ENCODE measurements around the gene ALDH1L2.
"Not testable (repeated sequence)": the region's sequence is repeated elsewhere in the genome, so short reads cannot be mapped to it uniquely, and the experiment has no call there.

ALDH1L2 gene

GRCh38 chr12:105030820-105031807, 53.1 kb downstream of the ALDH1L2 start:
- DNase-seq = no peak

GRCh38 chr12:105026411-105026810, 57.8 kb downstream of the ALDH1L2 start:
- no peak for DNase-seq

- DNase-seq = no peak
These were observed 58.4 kb downstream of the ALDH1L2 start for GRCh38 chr12:105025890-105026289.

GRCh38 chr12:105024928-105025327, 59.3 kb downstream of the ALDH1L2 start:
- no peak for DNase-seq

GRCh38 chr12:105020241-105020962, 63.9 kb downstream of the ALDH1L2 start:
- DNase-seq = no peak

GRCh38 chr12:105018776-105019175, 65.5 kb downstream of the ALDH1L2 start:
- no peak for DNase-seq

GRCh38 chr12:105018012-105018411, 66.2 kb downstream of the ALDH1L2 start:
- no peak for DNase-seq

GRCh38 chr12:105015543-105015942, 68.7 kb downstream of the ALDH1L2 start:
- DNase-seq = no peak

- no peak for DNase-seq
These were observed 69.7 kb downstream of the ALDH1L2 start for GRCh38 chr12:105014603-105015002.

GRCh38 chr12:105013892-105014291, 70.4 kb downstream of the ALDH1L2 start:
- no peak for DNase-seq

GRCh38 chr12:105001476-105001875, 82.8 kb downstream of the ALDH1L2 start:
- no peak for DNase-seq

GRCh38 chr12:104999347-104999685, 84.9 kb downstream of the ALDH1L2 start:
- no peak for DNase-seq

GRCh38 chr12:104998423-104999346, 85.6 kb downstream of the ALDH1L2 start:
- DNase-seq = no peak

GRCh38 chr12:104997541-104997940, 86.7 kb downstream of the ALDH1L2 start:
- DNase-seq = no peak

GRCh38 chr12:104994336-104994735, 89.9 kb downstream of the ALDH1L2 start:
- DNase-seq = no peak

GRCh38 chr12:104991565-104992128, 92.6 kb downstream of the ALDH1L2 start:
- no peak for DNase-seq

- no peak for DNase-seq
These were observed 93.3 kb downstream of the ALDH1L2 start for GRCh38 chr12:104990950-104991349.

- DNase-seq = peak; percentile 64 to 82 (median 67)
These were observed 98.0 kb downstream of the ALDH1L2 start, which contains the start of gene NOPCHAP1 for GRCh38 chr12:104986022-104986941. NOPCHAP1 (plus strand) TSS chr12:104986316; CDS start chr12:104986353, 37 bp downstream.

GRCh38 chr12:104985206-104985605, 99.1 kb downstream of the ALDH1L2 start:
- no peak for DNase-seq

GRCh38 chr12:104977688-104978087, 106.6 kb downstream of the ALDH1L2 start:
- not testable (repeated sequence) for DNase-seq

- no peak for DNase-seq
These were observed 107.6 kb downstream of the ALDH1L2 start for GRCh38 chr12:104976703-104977102.
